Islet precursor cell (in vitro differentiated cells): ENCODE results near the gene SURF1.

Experiments
- DNase-seq: peaks from one replicate; pipeline ENCODE4 v3.0.0-alpha.2; 2018

The SURF1 gene

GRCh38 chr9:133361507-133362092 is 5.3 kb upstream of the SURF1 start:
- DNase-seq: no peak

GRCh38 chr9:133360400-133361393 is 4.4 kb upstream of the SURF1 start:
- no peak for DNase-seq

GRCh38 chr9:133359399-133360175 is 3.3 kb upstream of the SURF1 start:
- DNase-seq: peak; percentile 69

- no peak for DNase-seq
Observed at GRCh38 chr9:133357656-133358055, 1.4 kb upstream of the SURF1 start.

GRCh38 chr9:133355881-133356357 is 368 bp downstream of the SURF1 start:
- no peak for DNase-seq

GRCh38 chr9:133354766-133355165 is 1.5 kb downstream of the SURF1 start:
- no peak for DNase-seq

GRCh38 chr9:133353548-133353947 is 2.7 kb downstream of the SURF1 start:
- DNase-seq: no peak

GRCh38 chr9:133352635-133353340 is 3.5 kb downstream of the SURF1 start:
- DNase-seq: no peak

GRCh38 chr9:133351908-133352634 is 4.2 kb downstream of the SURF1 start:
- DNase-seq: peak; percentile 94

- DNase-seq: no peak
Observed at GRCh38 chr9:133351526-133351907, 4.8 kb downstream of the SURF1 start.

GRCh38 chr9:133349965-133350616 is 6.2 kb downstream of the SURF1 start:
- no peak for DNase-seq

- DNase-seq: no peak
Observed at GRCh38 chr9:133348718-133349573, 7.3 kb downstream of the SURF1 start.

- peak; percentile 97 for DNase-seq
Observed at GRCh38 chr9:133347985-133348717, 8.1 kb downstream of the SURF1 start, which contains the start of the genes MED22 and RPL7A. TSS of gene MED22 (minus strand) at chr9:133348131. CDS start at chr9:133346662, 1,469 bp downstream. TSS of gene RPL7A (plus strand) at chr9:133348218. CDS start at chr9:133348244, 26 bp downstream.

- no peak for DNase-seq
Observed at GRCh38 chr9:133347515-133347984, 8.7 kb downstream of the SURF1 start.

GRCh38 chr9:133346021-133346785 is 10.1 kb downstream of the SURF1 start:
- no peak for DNase-seq

- no peak for DNase-seq
Observed at GRCh38 chr9:133345596-133345995, 10.7 kb downstream of the SURF1 start.

- no peak for DNase-seq
Observed at GRCh38 chr9:133344979-133345378, 11.3 kb downstream of the SURF1 start.

- DNase-seq: no peak
Observed at GRCh38 chr9:133344071-133344470, 12.2 kb downstream of the SURF1 start.
